GM19324 (cell line): ENCODE results near the gene HJURP.

Source experiments
- ATAC-seq: cut with Tn5 transposase; IDR thresholded peaks from one replicate; pipeline ENCODE4 v1.9.1; 2021; ENCODE audit warnings: mild to moderate bottlenecking, moderate library complexity; ENCODE audit not compliant: unreplicated experiment, low FRiP score

HJURP gene

GRCh38 chr2:233817361-233817911 lies 36.9 kb downstream of the HJURP start:
- ATAC-seq: no peak

GRCh38 chr2:233816771-233817170 lies 37.6 kb downstream of the HJURP start:
- no peak for ATAC-seq

- no peak for ATAC-seq
Measured at GRCh38 chr2:233816334-233816733, 38.0 kb downstream of the HJURP start.

- no peak for ATAC-seq
Measured at GRCh38 chr2:233815861-233816260, 38.5 kb downstream of the HJURP start.

- ATAC-seq: no peak
Measured at GRCh38 chr2:233814056-233814835, 40.1 kb downstream of the HJURP start.

- no peak for ATAC-seq
Measured at GRCh38 chr2:233813236-233814055, 40.9 kb downstream of the HJURP start.

- ATAC-seq: no peak
Measured at GRCh38 chr2:233811732-233812131, 42.6 kb downstream of the HJURP start.

- no peak for ATAC-seq
Measured at GRCh38 chr2:233811087-233811486, 43.2 kb downstream of the HJURP start.

GRCh38 chr2:233810385-233810784 lies 44.0 kb downstream of the HJURP start:
- no peak for ATAC-seq

- ATAC-seq: no peak
Measured at GRCh38 chr2:233807966-233808935, 46.1 kb downstream of the HJURP start.

- no peak for ATAC-seq
Measured at GRCh38 chr2:233807215-233807865, 47.0 kb downstream of the HJURP start.

- ATAC-seq: no peak
Measured at GRCh38 chr2:233803994-233804393, 50.3 kb downstream of the HJURP start.

- no peak for ATAC-seq
Measured at GRCh38 chr2:233803292-233803911, 50.9 kb downstream of the HJURP start.

GRCh38 chr2:233802132-233802815 lies 52.1 kb downstream of the HJURP start:
- no peak for ATAC-seq

GRCh38 chr2:233801357-233802131 lies 52.8 kb downstream of the HJURP start:
- ATAC-seq: no peak

GRCh38 chr2:233800208-233800607 lies 54.1 kb downstream of the HJURP start:
- no peak for ATAC-seq

GRCh38 chr2:233799716-233800115 lies 54.6 kb downstream of the HJURP start:
- no peak for ATAC-seq

GRCh38 chr2:233799087-233799665 lies 55.2 kb downstream of the HJURP start:
- ATAC-seq: no peak
